NCI-H2029 (cell line): ENCODE measurements around the gene ATP6AP1.

Source experiments
- DNase-seq: peaks from one replicate; lab custom pipeline; 2025; lab: John Stamatoyannopoulos, UW

Gene ATP6AP1

DNA sequence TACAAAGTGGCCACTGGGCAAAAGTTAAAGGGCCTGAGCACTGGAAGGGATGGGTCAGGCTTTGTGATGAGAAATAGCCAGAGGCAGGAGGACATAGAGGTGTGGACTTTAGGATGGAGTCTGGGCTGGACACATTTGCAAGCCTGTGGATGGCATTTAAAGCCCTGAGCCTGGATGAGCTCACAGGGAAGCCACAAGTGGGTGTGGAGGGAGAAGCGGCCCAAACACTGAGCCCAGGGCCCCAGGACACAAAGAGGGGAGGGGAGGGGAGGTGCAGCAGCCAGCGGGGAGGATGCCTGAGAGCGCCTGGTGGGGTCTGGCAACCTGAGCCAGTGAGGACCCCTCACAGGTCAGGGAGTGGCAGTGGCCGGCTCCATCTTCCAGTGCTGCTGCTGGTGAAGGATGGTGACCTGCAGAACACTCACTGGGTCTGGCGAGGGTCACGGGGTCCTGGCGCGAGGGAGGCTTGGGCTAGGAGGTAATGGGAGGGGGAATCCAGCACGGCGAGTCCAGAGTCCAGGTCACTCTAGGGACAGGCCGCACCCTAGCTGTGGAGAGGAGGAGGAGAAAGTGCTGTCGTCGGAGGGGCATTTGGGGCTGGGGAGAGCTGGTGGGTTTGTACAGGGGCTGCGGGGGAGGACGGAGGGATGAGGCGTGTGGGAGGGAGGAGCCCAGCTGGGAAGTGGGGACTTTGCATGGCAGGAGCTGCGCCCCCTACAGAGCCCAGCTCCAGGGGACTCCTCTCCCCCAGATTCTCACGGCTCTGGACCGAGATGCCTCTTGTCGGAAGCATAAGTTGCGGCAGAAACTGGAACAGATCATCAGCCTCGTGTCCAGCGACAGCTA is 43.6 kb downstream of the ATP6AP1 start:
- DNase-seq, result no peak

DNA sequence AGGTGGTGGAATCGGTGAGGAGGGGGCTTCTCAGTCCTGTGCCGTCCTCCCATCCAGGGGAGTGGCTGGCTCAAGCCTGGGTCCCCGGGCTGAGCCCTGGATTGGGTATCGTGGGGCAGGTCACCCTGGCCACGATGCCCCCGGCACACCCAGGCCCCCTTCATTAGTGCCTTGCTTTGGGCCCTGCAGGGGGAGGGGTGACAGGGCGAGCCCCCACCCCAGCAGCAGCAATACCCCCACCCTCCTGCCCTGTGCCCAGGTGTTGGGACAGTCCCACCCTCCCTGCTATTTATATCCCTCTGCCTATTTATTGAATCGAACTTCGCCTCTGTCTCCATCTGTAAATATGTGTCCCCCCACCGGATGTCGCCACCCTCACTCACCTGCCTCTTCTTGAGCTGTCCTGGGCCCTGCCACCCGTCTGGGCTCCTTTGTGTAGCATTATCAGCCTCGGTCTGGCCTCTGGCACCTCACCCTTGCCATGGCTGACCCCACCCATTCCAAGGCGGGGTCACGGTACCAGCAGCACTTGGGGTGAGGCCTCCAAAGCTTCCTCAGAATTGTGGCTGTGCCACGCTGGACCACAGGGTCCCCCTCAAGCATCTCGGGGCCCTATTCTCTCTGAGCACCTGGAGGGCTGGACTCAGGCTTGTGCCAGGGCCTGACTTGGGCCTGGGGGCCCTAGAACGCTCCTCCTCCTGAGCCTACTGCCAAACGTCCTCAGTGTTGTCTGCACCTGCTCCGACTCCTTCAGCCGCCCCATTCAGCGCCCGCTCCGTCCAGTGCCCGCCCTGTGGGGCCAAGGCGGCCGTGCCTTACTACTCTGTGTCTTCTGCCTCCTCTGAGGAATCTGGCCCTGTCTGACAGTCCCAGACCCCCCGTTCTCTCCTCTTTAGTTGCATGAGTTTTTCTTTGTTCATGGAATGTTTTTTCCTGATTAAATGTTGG is 44.5 kb downstream of the ATP6AP1 start:
- DNase-seq, result no peak

DNA sequence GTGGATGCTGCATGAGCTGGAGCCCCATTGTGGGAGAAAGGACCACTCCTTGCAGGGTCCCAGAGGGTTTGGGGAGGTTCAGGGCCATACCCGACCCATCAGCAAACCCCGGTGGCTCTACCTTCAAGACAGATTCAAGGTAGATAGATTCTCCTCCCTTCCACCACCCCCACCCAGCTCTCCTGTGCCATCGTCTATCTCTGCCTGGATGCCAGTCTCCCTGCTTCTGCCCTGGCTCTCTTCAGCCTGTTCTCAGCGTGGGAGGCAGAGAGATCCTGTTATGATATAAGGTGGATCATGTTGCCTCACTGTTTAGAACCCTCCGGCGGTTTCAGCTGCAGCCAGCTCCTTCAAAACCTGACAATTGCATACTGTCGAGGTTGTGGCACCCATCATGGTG is 45.2 kb downstream of the ATP6AP1 start:
- no peak for DNase-seq

DNA sequence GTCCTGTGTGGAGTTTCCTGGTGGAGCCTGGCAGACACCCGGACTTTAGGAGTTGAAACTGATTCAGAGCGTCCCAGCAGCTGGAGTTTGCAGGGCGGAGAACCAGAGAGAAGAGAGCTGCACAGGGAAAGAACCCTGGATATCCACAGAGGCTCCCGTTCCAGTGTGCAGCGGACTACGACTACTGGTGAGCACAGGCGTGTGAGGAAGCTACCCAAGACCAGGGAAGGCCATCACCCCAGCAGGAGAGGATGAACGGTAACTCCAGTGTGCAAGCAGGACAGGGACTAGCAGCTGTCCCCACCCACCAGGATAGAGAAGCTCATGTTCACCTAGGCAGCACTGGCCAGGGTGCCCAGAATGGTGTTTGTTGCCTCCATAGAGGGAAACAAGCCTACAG is 48.3 kb downstream of the ATP6AP1 start:
- no peak for DNase-seq

DNA sequence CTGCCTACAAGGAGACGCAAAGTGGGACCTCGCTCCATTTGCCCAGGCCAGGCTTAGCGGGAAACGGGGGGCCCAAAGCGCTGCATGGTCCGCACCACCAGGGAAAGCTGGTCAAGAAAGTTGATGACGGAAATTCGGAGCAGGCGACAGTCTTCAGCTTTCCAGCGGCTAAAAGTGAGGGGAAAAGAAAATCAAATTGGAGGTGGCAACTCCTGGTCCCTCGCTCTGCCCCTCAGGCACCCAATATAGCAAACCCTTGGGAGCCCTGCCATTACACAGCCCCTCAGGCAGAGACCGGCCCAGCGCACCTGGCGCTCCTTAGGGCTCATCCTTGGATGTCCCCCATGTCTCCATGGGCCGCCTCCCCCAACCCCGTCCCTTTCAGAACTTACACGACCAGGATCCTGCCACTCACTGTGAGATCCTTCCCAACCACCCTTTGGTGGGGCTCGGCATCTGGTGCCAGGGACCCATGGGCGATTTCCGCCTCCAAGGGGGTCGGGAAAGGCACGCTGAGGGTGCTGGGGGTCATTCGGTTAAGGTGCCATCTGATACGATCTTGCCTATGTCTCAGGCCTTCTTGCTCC is 49.5 kb downstream of the ATP6AP1 start:
- no peak for DNase-seq

DNA sequence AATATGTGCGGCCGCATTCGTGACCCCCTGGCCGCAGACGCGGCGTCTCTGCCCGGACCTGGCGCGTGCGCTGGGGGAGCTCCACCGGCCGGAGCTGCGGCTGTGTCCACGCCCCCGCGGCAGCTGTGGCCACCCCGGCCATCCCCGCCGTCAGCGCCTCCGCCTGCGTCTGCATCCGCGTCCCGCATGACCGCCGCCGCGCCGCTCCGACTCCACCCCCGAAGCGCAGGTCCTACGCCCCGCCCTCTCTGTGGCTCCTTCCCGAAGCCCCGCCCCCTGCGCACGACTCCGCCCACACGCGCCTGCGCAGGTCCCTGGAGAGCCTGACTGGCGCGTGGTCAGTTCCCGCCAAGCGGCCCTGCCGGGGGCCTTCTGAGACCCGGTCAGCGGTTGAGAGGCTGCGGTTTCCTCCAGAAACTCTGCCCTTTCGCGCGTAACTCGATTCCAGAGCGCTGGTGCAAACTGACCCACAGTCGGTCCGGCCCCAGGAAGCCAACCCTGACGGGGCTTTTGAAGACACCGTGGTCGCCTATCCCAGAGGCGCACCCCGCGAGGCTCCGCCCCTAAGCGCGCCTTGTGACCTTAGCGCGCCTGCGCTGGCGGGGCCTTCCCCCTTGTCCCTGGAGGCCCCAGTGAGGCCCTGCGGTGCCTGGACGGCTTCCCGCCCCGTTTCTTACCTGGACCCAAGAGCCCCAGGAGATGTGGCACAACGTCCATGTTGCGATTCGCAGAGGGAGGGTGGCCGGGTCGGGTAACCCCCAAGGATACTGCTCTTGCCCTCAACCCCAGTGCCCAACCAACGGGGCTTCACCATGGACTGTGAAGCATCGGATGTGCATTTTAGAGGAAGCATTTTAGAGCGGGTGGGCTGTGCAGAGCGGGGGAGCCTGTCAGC is 50.5 kb downstream of the ATP6AP1 start, which contains the start of gene LAGE3:
Gene LAGE3 (minus strand): TSS at position 554 of the 895 bp plus-strand sequence. CDS start 366 bp downstream, at position 188.
- DNase-seq, result peak; percentile 78

DNA sequence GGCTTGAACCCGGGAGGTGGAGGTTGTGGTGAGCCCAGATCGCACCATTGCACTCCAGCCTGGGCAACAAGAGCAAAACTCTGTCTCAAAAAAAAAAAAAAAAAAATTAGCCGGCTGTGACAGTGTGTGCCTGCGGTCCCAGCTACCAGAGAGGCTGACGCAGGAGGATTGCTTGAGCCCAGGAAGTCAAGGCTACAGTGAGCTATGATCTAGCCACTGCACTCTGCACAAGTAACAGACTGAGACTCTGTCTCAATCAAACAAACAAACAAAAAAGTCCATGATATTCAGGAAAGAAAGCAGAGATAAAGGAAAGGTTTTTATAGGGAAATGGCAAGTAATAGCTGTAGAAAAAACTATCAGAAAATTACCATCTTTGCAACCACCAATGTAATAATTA is 52.7 kb downstream of the ATP6AP1 start:
- DNase-seq, result no peak

DNA sequence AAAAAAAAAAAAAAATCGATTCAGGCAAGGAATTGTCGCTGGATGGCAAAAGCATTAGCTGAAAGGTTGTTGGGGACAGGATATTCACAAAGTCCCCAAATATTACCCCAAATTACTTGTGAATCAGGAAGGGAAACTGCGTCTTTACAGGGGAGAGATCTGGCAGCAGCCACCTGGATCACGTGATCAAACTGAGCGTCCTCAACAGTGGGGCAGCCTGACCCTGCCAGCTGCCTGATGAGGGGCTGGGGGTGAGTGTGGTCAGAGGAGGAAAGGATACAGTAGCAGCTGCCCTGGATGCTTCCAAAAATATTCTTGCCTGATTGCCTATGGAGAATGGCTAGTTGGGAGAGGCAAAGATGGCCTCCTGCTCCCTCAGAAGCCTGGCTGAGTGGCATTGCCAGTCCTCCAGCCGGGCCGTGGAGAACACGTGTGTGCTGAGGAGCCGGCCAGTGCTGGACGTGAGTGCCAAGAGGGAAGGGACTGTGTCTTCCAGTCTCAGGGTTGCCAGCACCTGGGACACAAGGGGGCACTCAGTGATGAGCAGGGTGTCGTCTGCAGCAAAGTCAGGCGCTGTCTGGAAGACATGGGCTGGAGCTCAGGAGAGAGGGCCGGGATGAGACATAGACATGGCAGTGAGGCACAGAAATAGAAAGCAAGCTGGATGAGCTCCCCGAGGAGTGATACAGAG is 53.6 kb downstream of the ATP6AP1 start:
- no peak for DNase-seq

DNA sequence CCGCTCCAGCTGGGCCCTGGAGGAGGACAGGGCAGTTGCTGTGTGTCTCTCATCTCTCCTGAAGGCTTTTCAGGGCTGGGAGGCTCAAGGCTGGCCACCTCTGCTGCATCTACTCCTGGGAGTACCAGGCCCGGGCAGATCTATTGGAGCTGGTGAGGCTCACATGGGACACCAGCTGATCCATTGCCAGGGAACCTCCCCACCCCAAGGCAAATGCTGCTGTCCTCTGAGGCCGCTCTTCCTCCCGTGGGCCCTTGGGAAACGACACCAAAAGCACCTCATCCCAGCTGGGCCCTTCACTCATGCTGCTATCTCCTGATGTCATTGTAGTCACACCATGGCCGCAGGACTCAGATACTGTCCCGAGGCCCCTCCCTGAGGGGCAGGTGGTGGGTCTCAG is 54.3 kb downstream of the ATP6AP1 start:
- DNase-seq, result no peak

DNA sequence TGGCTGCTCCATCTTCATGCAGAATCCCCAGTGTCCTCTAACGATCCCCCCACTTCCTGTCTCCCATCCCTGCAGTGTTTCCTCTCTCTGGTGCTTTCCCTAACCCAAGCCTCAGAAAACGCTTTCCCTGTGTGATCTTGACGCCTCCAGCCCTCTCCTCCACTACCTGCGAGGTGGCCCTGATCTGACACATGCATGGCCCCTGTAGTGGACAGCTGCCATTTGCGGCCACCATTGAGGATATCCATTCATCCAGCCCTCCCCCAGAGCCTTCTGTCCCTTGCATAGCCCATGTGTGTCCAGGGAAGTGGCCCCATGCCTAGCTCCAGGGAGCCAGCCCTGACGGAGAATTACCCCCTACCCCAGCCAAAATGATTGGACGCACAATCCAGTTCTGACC is 54.8 kb downstream of the ATP6AP1 start:
- no peak for DNase-seq

DNA sequence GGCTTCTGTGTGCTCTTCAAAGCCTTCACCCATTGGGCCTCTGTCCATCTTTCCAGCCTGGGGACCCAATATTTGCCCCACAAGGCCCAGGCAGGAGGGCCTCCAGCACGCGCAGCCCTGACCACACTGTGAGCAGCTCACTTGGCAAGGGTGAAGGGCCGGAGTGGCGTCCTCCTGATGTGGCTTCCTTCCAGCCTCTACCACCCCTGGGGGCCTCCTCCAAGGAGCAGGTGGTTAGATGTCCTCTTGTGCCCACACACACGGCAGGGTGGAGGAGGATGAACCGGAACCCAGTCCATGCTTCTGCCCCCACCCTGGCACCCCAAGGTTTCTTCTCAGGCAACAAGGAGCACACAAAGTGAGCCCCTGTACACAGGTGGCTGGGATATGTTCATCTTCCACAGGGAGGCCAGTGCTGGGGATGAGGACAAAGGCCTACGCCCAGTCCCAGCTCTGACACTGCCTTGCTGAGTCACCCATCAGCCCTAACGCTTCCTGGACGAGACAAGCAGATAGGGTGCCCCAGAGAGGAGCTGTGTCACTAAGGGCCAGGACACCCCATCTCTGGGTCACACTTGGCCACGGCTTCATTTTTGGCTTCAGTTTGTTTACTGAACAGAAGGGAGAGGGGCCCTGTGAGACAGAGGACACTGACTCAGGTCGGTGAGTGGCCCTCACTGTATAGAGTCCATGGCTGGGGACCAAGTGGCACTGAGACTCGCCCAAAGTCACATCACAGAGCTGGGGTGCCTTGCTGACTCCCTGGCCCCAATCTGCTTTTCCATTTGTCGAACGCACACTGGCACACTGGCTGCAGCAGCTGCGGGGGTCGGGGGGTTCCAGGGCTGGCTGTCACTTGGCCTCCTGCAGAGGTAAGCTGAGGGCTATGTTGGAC is 56.0 kb downstream of the ATP6AP1 start:
- no peak for DNase-seq

DNA sequence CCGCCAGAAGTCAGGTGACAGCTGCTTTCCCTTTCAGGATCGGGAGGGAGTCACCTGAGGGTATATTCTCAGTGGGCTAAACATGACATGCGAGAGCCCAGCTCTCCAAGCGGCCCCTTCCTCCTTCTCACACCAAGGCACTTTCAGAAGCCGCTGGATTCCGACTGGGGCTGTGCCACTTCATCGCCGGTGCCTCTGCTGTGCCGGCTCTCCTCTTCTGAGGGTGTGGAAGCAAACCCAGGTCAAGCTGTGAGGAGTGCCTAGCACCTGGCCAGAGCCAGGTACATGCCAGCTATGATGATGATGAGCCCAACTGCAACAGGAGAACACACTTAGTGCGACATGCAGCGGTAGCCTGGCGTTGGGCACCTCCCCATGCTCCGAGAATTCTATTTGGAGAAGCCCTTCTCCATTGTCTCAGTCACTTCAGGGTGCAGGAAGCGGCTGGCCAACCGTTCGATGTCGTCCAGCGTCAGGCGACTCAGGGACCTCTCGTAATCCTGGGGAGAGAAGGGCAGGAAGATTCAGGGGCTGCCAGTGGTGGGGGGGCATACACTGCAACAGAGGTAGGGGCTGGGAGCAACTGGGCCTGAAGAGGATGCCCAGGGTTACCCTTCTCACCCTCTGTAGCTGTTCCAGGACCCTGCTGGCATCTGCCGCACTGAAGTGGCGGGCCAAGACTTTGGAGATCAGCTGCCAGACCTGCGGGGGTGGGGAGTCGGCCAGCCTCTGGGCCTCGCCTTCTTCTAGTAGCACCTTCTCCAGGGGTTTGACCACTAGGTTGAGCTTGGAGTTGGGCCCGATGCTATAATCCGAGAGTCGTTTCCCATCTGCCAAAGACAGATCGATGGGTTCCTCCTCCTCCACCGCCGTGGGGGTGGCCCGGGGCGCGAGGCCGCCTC is 56.9 kb downstream of the ATP6AP1 start:
- peak; percentile 70 for DNase-seq

DNA sequence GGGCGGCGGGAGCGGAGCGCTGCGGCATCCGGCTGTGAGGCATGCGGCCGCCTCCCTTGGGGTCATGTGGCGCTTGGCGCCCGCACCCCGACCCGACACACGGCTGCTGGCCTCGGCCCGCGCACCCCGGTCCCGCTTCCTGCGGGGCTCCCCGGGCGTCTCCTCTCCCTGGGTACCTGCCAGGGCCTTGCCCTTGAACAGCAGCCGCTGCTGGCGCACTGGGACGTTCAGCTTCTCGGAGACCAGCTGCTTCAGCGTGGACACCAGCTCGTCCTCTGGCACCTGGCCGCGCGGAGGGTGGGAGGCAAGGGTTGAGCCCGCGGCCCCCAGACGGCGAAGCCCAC is 57.5 kb downstream of the ATP6AP1 start:
- DNase-seq, result no peak
